Naive B cell (primary cell): ENCODE results near the gene COL24A1. TPM values are rescaled to one million over a fixed set of nuclear protein-coding genes. Genes with fewer than 3 reads are reported as not detected.
"Not testable (repeated sequence)": the region's sequence is repeated elsewhere in the genome, so short reads cannot be mapped to it uniquely, and the experiment has no call there.

Source experiments
- ATAC-seq, 2 donors: fragments of 150-1000 bp; cut with Tn5 transposase; 2 replicates each; pipeline ENCODE4 v1.10.0; 2021; ENCODE audit warnings: low read depth in 2 of 2, mild to moderate bottlenecking in 2 of 2, moderate library complexity in 2 of 2
- DNase-seq: peaks from one replicate; pipeline ENCODE4 v3.0.0; 2022
- H3K27ac Mint-ChIP-seq, 6 donors: one replicate each; pipeline ENCODE4 v1.8.0; 2020 to 2022; ENCODE audit warnings: mild to moderate bottlenecking in 6 of 6, mixed read lengths in 6 of 6, moderate library complexity in 5 of 6, inconsistent platforms in 2 of 6
- H3K27me3 Mint-ChIP-seq, 3 donors: one replicate each; pipeline ENCODE4 v1.8.0; 2021 to 2022; ENCODE audit warnings: mixed read lengths in 3 of 3, mild to moderate bottlenecking in 1 of 3
- H3K36me3 Mint-ChIP-seq, 2 donors: one replicate each; pipeline ENCODE4 v1.8.0; 2020 to 2022; ENCODE audit warnings: mixed read lengths in 2 of 2, inconsistent platforms in 1 of 2, mild to moderate bottlenecking in 1 of 2
- H3K4me1 Mint-ChIP-seq, 3 donors: one replicate each; pipeline ENCODE4 v1.8.0; 2020 to 2022; ENCODE audit warnings: mixed read lengths in 3 of 3, inconsistent platforms in 1 of 3, mild to moderate bottlenecking in 1 of 3, moderate library complexity in 1 of 3
- H3K4me3 Mint-ChIP-seq, 8 donors: one replicate each; pipeline ENCODE4 v1.8.0; 2020 to 2022; ENCODE audit warnings: mild to moderate bottlenecking in 8 of 8, mixed read lengths in 8 of 8, moderate library complexity in 8 of 8, inconsistent platforms in 2 of 8
- H3K9me3 Mint-ChIP-seq, 7 donors: one replicate each; pipeline ENCODE4 v1.8.0; 2020 to 2022; ENCODE audit warnings: mixed read lengths in 7 of 7, mild to moderate bottlenecking in 5 of 7, inconsistent platforms in 2 of 7, moderate library complexity in 1 of 7
- polyA plus RNA-seq, 6 donors: library from polyadenylated mRNA; unstranded; fragments of 300-500 nt; fragmentation: Illumina TruSeq; gene quantifications; one replicate each; pipeline ENCODE4 v1.2.3, GENCODE V29; 2021; ENCODE audit warnings: low read depth in 6 of 6

Gene COL24A1
- polyA plus RNA-seq, 6 donors from 2014 or later, result not detected

DNA sequence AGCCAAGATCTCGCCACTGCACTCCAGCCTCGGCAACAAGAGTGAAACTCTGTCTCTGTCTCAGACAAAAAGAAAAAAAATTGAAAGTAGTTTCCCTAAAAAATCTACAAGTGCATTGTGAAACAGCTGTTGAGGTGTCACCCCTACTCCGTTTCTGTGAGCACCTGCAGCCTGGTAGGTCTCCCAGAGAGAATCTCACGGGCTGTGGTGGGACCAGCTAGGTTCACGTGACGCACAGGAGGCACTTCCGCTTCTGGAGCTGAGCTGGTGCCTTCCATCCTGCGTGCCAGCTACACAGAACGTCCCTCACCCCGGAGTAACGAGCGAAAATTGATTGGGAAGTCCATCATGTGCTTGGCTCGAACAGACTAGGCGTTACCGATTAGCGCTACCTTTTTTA is 66.8 kb downstream of the COL24A1 start:
- H3K27me3 Mint-ChIP-seq, result no peaks in the 10 kb centered on the region
- no peaks in the 10 kb centered on the region for H3K36me3 Mint-ChIP-seq
- DNase-seq, result no peak
- peaks cover 3 to 7% (median 5%) of the 10 kb centered on the region in 3 donors for H3K4me1 Mint-ChIP-seq
- peaks cover 0 to 11% (median 3%) of the 10 kb centered on the region in 7 donors for H3K9me3 Mint-ChIP-seq
- no peak overlapping the region for H3K27ac Mint-ChIP-seq
- ATAC-seq, result no peak
- H3K4me3 Mint-ChIP-seq, result no peak overlapping the region

GRCh38 chr1:86085741-86086409 is 70.7 kb downstream of the COL24A1 start:
- Mint-ChIP-seq H3K4me3 (peak overlapping the region in 2 of 8 donors; percentile 10 to 30), H3K9me3 (no peaks in the 10 kb centered on the region), H3K27ac (peak overlapping the region in 2 of 6 donors; percentile 59 to 67), H3K27me3 (no peaks in the 10 kb centered on the region), H3K4me1 (peaks cover 3 to 7% (median 5%) of the 10 kb centered on the region in 3 donors), H3K36me3 (no peaks in the 10 kb centered on the region)
- DNase-seq, result no peak
- ATAC-seq, result no peak

- H3K36me3 Mint-ChIP-seq, result no peaks in the 10 kb centered on the region
- H3K4me1 Mint-ChIP-seq, result peaks cover 3 to 7% (median 5%) of the 10 kb centered on the region in 3 donors
- H3K27me3 Mint-ChIP-seq, result no peaks in the 10 kb centered on the region
- H3K27ac Mint-ChIP-seq, result no peak overlapping the region
- ATAC-seq (no peak), DNase-seq (no peak)
- H3K9me3 Mint-ChIP-seq, result no peaks in the 10 kb centered on the region
- no peak overlapping the region for H3K4me3 Mint-ChIP-seq
These were observed 71.6 kb downstream of the COL24A1 start for GRCh38 chr1:86084998-86085397.

DNA sequence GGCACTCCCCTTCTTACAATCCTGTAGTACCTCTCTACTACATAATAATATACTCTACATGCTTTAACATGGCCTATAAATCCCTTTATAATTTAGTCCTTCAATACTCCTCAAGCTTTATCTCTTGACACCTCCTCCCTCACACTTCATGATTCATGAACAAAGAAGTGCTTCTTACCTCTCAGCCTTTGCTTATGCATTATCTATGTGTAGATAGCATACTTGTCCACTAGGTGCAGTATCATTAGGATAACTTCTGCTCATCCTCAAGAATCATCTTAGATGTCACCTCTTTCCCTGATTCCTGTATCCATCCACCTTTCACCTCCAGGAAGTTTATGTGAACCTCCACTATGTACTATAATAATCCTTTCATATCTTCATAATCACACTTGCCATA is 74.4 kb downstream of the COL24A1 start:
- Mint-ChIP-seq H3K4me1 (peaks cover 3 to 7% (median 5%) of the 10 kb centered on the region in 3 donors), H3K27ac (no peak overlapping the region), H3K36me3 (no peaks in the 10 kb centered on the region), H3K27me3 (no peaks in the 10 kb centered on the region), H3K4me3 (no peak overlapping the region), H3K9me3 (peaks cover 0 to 22% (median 7%) of the 10 kb centered on the region in 7 donors)
- ATAC-seq, result no peak
- no peak for DNase-seq

GRCh38 chr1:86072474-86072873 is 84.1 kb downstream of the COL24A1 start:
- DNase-seq, ATAC-seq, H3K27ac Mint-ChIP-seq: not testable (repeated sequence)

GRCh38 chr1:86071870-86072269 is 84.7 kb downstream of the COL24A1 start:
- H3K4me1 Mint-ChIP-seq, H3K36me3 Mint-ChIP-seq, DNase-seq, H3K4me3 Mint-ChIP-seq, H3K27me3 Mint-ChIP-seq, H3K9me3 Mint-ChIP-seq, ATAC-seq: not testable (repeated sequence)
- H3K27ac Mint-ChIP-seq, result peak overlapping the region in 1 of 6 donors; percentile 6

More at GRCh38 chr1:86072474-86072873, 84.1 kb downstream of the COL24A1 start:
- H3K4me3 Mint-ChIP-seq, H3K9me3 Mint-ChIP-seq, H3K36me3 Mint-ChIP-seq, H3K4me1 Mint-ChIP-seq, H3K27me3 Mint-ChIP-seq: not testable (repeated sequence)

- peaks cover 0 to 2% (median 0%) of the 10 kb centered on the region in 7 donors for H3K9me3 Mint-ChIP-seq
- DNase-seq, result no peak
- peaks cover 3 to 6% (median 5%) of the 10 kb centered on the region in 3 donors for H3K27me3 Mint-ChIP-seq
- no peak overlapping the region for H3K4me3 Mint-ChIP-seq
- no peak overlapping the region for H3K27ac Mint-ChIP-seq
- H3K36me3 Mint-ChIP-seq, result no peaks in the 10 kb centered on the region
- ATAC-seq, result no peak
- H3K4me1 Mint-ChIP-seq, result no peaks in the 10 kb centered on the region
These were observed 86.8 kb downstream of the COL24A1 start for GRCh38 chr1:86069757-86070145.

DNA sequence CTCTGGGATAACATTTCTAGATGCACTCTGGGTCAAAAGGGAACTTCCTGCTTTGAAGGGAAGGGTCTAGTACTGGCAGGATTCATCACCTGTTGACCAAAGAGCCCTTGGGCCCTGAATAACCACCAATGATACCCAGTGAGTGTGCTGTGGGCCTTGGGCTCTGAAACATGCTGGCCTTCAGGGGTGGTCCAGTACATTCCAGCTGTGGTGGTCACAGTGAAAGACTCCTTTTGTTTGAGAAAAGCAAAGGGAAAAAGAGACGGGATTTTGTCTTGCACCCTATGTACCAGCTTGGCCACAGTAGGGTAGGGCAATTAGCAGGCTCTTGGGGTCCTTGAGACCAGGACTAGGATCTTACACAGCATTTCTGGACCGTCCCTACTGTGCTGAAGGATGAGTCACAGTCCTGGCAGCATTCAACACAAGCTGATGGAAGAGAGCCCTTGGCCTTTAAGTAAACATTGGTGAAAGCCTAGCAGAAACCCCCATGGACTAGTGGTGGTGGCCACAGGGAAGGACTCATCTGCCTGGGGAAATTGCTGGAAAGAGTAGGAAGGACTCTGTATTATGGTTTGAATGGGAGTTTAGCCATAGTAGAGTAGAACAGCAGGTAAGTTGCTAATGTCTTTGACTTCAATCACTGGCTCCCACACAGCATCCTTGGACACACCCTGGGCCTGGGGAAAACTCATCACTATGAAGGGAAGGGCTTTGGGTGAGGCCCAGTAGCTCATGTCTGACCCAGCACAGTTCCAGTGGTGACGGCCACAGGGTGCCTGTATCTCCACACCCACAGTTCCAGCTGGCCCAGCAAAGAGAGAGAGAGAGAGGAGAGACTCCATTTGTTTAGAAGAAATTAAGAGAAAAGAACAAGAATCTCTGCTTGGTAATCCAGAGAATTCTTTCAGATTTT is 87.5 kb downstream of the COL24A1 start:
- Mint-ChIP-seq H3K4me1 (no peaks in the 10 kb centered on the region), H3K27me3 (peaks cover 3 to 6% (median 5%) of the 10 kb centered on the region in 3 donors), H3K36me3 (no peaks in the 10 kb centered on the region), H3K4me3 (no peak overlapping the region), H3K9me3 (peaks cover 0 to 2% (median 0%) of the 10 kb centered on the region in 7 donors), H3K27ac (peak overlapping the region in 1 of 6 donors; percentile 1)
- ATAC-seq (no peak), DNase-seq (no peak)

- Mint-ChIP-seq H3K27me3 (peaks cover 3 to 6% (median 5%) of the 10 kb centered on the region in 3 donors), H3K4me3 (no peak overlapping the region), H3K9me3 (peaks cover 0 to 2% (median 0%) of the 10 kb centered on the region in 7 donors), H3K27ac (no peak overlapping the region), H3K36me3 (no peaks in the 10 kb centered on the region), H3K4me1 (no peaks in the 10 kb centered on the region)
- DNase-seq, result no peak
- no peak for ATAC-seq
These were observed 88.3 kb downstream of the COL24A1 start for GRCh38 chr1:86068271-86068721.

DNA sequence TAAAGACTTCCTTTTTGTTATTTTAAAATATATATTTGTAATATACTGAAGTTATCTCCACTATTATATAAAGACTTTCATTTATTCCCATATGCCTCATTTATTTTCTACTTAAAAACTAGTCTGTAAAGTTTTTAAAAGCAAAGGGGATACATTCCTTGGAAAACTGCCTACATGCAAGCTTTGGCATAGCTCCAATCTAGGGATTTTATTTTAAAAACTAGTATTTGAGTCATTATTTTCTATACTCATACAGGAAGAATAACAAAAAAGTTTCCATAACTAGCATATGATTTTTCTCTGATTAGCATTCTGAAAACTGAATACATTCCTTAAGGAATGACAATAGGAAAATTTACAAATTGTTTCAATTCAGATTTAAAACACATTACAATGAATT is 88.9 kb downstream of the COL24A1 start:
- no peak for ATAC-seq
- H3K27me3 Mint-ChIP-seq, result peaks cover 3 to 8% (median 6%) of the 10 kb centered on the region in 3 donors
- H3K4me3 Mint-ChIP-seq, result no peak overlapping the region
- no peaks in the 10 kb centered on the region for H3K36me3 Mint-ChIP-seq
- no peaks in the 10 kb centered on the region for H3K4me1 Mint-ChIP-seq
- no peak for DNase-seq
- no peak overlapping the region for H3K27ac Mint-ChIP-seq
- peaks cover 0 to 2% (median 0%) of the 10 kb centered on the region in 7 donors for H3K9me3 Mint-ChIP-seq

GRCh38 chr1:86064899-86065298 is 91.7 kb downstream of the COL24A1 start:
- Mint-ChIP-seq H3K4me3 (no peak overlapping the region), H3K9me3 (no peaks in the 10 kb centered on the region), H3K27ac (no peak overlapping the region), H3K36me3 (no peaks in the 10 kb centered on the region), H3K27me3 (peaks cover 2 to 12% (median 3%) of the 10 kb centered on the region in 3 donors), H3K4me1 (no peaks in the 10 kb centered on the region)
- DNase-seq, result no peak
- no peak for ATAC-seq

GRCh38 chr1:86063721-86064120 is 92.9 kb downstream of the COL24A1 start:
- Mint-ChIP-seq H3K4me1 (no peaks in the 10 kb centered on the region), H3K9me3 (no peaks in the 10 kb centered on the region), H3K4me3 (no peak overlapping the region), H3K27me3 (peaks cover 0 to 7% (median 3%) of the 10 kb centered on the region in 3 donors), H3K36me3 (no peaks in the 10 kb centered on the region), H3K27ac (no peak overlapping the region)
- ATAC-seq (no peak), DNase-seq (no peak)

DNA sequence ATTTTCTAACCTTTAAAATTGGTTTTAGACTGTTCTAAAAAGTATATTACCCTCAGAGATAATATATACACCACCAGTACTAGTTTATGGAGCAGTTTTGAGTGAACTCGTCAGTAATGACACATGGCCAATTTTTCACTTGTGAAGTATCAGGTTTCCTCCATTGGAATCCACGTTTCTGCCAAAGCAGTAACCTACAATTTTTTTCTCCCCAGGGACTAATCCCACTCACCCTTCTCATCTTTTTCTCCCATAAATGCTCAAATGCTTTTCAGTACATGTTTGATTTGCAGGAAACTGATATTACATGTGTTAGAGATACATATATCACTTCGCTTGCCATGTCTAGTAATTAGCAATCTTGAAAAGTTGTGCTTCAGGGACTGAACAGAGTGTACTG is 94.1 kb downstream of the COL24A1 start:
- H3K27me3 Mint-ChIP-seq, result peaks cover 0 to 7% (median 3%) of the 10 kb centered on the region in 3 donors
- H3K36me3 Mint-ChIP-seq, result no peaks in the 10 kb centered on the region
- DNase-seq, result no peak
- H3K9me3 Mint-ChIP-seq, result no peaks in the 10 kb centered on the region
- no peak overlapping the region for H3K27ac Mint-ChIP-seq
- H3K4me1 Mint-ChIP-seq, result no peaks in the 10 kb centered on the region
- no peak for ATAC-seq
- H3K4me3 Mint-ChIP-seq, result no peak overlapping the region
